Immature natural killer cell (primary cell): ENCODE results near the gene UBA52. TPM values are rescaled to one million over a fixed set of nuclear protein-coding genes. Genes with fewer than 3 reads are reported as not detected.

Experiments
- DNase-seq, 3 donors: peaks; one replicate each; pipeline ENCODE4 v3.0.0; 2022; ENCODE audit warnings: mixed read lengths in 1 of 3
- H3K27ac Mint-ChIP-seq, 6 donors: one replicate each; pipeline ENCODE4 v1.8.0; 2020; ENCODE audit warnings: mixed read lengths in 6 of 6, mild to moderate bottlenecking in 5 of 6, inconsistent platforms in 4 of 6, moderate library complexity in 3 of 6
- H3K27me3 Mint-ChIP-seq, 3 donors: one replicate each; pipeline ENCODE4 v1.8.0; 2020 to 2021; ENCODE audit warnings: low read depth in 3 of 3, mild to moderate bottlenecking in 3 of 3, mixed read lengths in 3 of 3, moderate library complexity in 3 of 3, inconsistent platforms in 1 of 3
- H3K36me3 Mint-ChIP-seq, 3 donors: one replicate each; pipeline ENCODE4 v1.8.0; 2020; ENCODE audit warnings: mixed read lengths in 3 of 3, inconsistent platforms in 2 of 3, mild to moderate bottlenecking in 2 of 3
- H3K4me1 Mint-ChIP-seq, 2 donors: one replicate each; pipeline ENCODE4 v1.8.0; 2020; ENCODE audit warnings: inconsistent platforms in 2 of 2, mild to moderate bottlenecking in 2 of 2, mixed read lengths in 2 of 2, moderate library complexity in 1 of 2
- H3K4me3 Mint-ChIP-seq, 5 donors: one replicate each; pipeline ENCODE4 v1.8.0; 2020; ENCODE audit warnings: mild to moderate bottlenecking in 5 of 5, mixed read lengths in 5 of 5, inconsistent platforms in 3 of 5, moderate library complexity in 3 of 5
- H3K9me3 Mint-ChIP-seq, 6 donors: one replicate each; pipeline ENCODE4 v1.8.0; 2020; ENCODE audit warnings: mild to moderate bottlenecking in 6 of 6, mixed read lengths in 6 of 6, inconsistent platforms in 4 of 6, moderate library complexity in 3 of 6
- polyA plus RNA-seq, 3 donors: library from polyadenylated mRNA; unstranded; fragments of 300-500 nt; fragmentation: Illumina TruSeq; gene quantifications; one replicate each; pipeline ENCODE4 v1.2.3, GENCODE V29; 2021

The UBA52 gene
- polyA plus RNA-seq, 3 donors from 2014 or later: 613 to 1,093 (median 997) TPM

GRCh38 chr19:18610245-18610555 lies 38.5 kb downstream of the UBA52 start:
- Mint-ChIP-seq H3K27me3 (peaks cover 20 to 33% (median 23%) of the 10 kb centered on the region in 3 donors), H3K4me1 (peaks cover 5 to 19% of the 10 kb centered on the region in 2 donors), H3K4me3 (no peak overlapping the region), H3K36me3 (no peaks in the 10 kb centered on the region), H3K9me3 (no peaks in the 10 kb centered on the region), H3K27ac (no peak overlapping the region)
- DNase-seq: no peak

- Mint-ChIP-seq H3K4me3 (peak overlapping the region in 3 of 5 donors; percentile 25 to 56 (median 35)), H3K27me3 (peaks cover 17 to 34% (median 22%) of the 10 kb centered on the region in 3 donors), H3K27ac (no peak overlapping the region), H3K36me3 (no peaks in the 10 kb centered on the region), H3K9me3 (no peaks in the 10 kb centered on the region), H3K4me1 (peaks cover 5 to 15% of the 10 kb centered on the region in 2 donors)
- DNase-seq: no peak
Observed at GRCh38 chr19:18610556-18611326, 39.1 kb downstream of the UBA52 start.

GRCh38 chr19:18611327-18612050 lies 39.8 kb downstream of the UBA52 start:
- Mint-ChIP-seq H3K36me3 (no peaks in the 10 kb centered on the region), H3K27ac (no peak overlapping the region), H3K9me3 (no peaks in the 10 kb centered on the region), H3K4me1 (peaks cover 5 to 15% of the 10 kb centered on the region in 2 donors), H3K4me3 (peak overlapping the region; percentile 25 to 73 (median 56)), H3K27me3 (peaks cover 17 to 41% (median 22%) of the 10 kb centered on the region in 3 donors)
- no peak for DNase-seq

- Mint-ChIP-seq H3K4me1 (peaks cover 5 to 15% of the 10 kb centered on the region in 2 donors), H3K27ac (no peak overlapping the region), H3K9me3 (no peaks in the 10 kb centered on the region), H3K36me3 (no peaks in the 10 kb centered on the region), H3K4me3 (peak overlapping the region; percentile 40 to 77 (median 69)), H3K27me3 (peaks cover 17 to 43% (median 21%) of the 10 kb centered on the region in 3 donors)
- DNase-seq: no peak
Observed at GRCh38 chr19:18612051-18612771, 40.6 kb downstream of the UBA52 start.

GRCh38 chr19:18612772-18613588 lies 41.3 kb downstream of the UBA52 start, which contains the start of gene TMEM59L:
TMEM59L (plus strand) TSS chr19:18612870; CDS start chr19:18612959, 89 bp downstream.
- H3K36me3 Mint-ChIP-seq: no peaks in the 10 kb centered on the region
- H3K27me3 Mint-ChIP-seq: peaks cover 21 to 41% (median 28%) of the 10 kb centered on the region in 3 donors
- H3K9me3 Mint-ChIP-seq: no peaks in the 10 kb centered on the region
- H3K4me3 Mint-ChIP-seq: peak within 1 kb of the TSS; percentile 40 to 77 (median 69)
- H3K4me1 Mint-ChIP-seq: peaks cover 5 to 15% of the 10 kb centered on the region in 2 donors
- peak within 1 kb of the TSS in 1 of 6 donors; percentile 35 for H3K27ac Mint-ChIP-seq
- DNase-seq: peak; percentile 34 to 40 (median 39)

GRCh38 chr19:18613589-18614234 lies 42.1 kb downstream of the UBA52 start:
- Mint-ChIP-seq H3K27ac (peak overlapping the region in 1 of 6 donors; percentile 35), H3K4me3 (peak overlapping the region in 3 of 5 donors; percentile 30 to 64 (median 58)), H3K9me3 (no peaks in the 10 kb centered on the region), H3K27me3 (peaks cover 20 to 39% (median 26%) of the 10 kb centered on the region in 3 donors), H3K36me3 (no peaks in the 10 kb centered on the region), H3K4me1 (peaks cover 5 to 15% of the 10 kb centered on the region in 2 donors)
- DNase-seq: no peak

GRCh38 chr19:18616023-18616422 lies 44.4 kb downstream of the UBA52 start:
- H3K4me1 Mint-ChIP-seq: peaks cover 3 to 14% of the 10 kb centered on the region in 2 donors
- H3K9me3 Mint-ChIP-seq: no peaks in the 10 kb centered on the region
- no peak overlapping the region for H3K27ac Mint-ChIP-seq
- DNase-seq: no peak
- no peaks in the 10 kb centered on the region for H3K36me3 Mint-ChIP-seq
- no peak overlapping the region for H3K4me3 Mint-ChIP-seq
- H3K27me3 Mint-ChIP-seq: peaks cover 13 to 29% (median 20%) of the 10 kb centered on the region in 3 donors

- no peak overlapping the region for H3K27ac Mint-ChIP-seq
- no peaks in the 10 kb centered on the region for H3K9me3 Mint-ChIP-seq
- H3K4me1 Mint-ChIP-seq: peaks cover 0 to 4% of the 10 kb centered on the region in 2 donors
- no peak overlapping the region for H3K4me3 Mint-ChIP-seq
- peaks cover 11 to 23% (median 18%) of the 10 kb centered on the region in 3 donors for H3K27me3 Mint-ChIP-seq
- no peaks in the 10 kb centered on the region for H3K36me3 Mint-ChIP-seq
- DNase-seq: no peak
Observed at GRCh38 chr19:18617562-18617961, 45.9 kb downstream of the UBA52 start.

GRCh38 chr19:18618236-18618635 lies 46.6 kb downstream of the UBA52 start:
- no peaks in the 10 kb centered on the region for H3K36me3 Mint-ChIP-seq
- no peak overlapping the region for H3K4me3 Mint-ChIP-seq
- no peak for DNase-seq
- H3K9me3 Mint-ChIP-seq: no peaks in the 10 kb centered on the region
- peaks cover 0 to 2% of the 10 kb centered on the region in 2 donors for H3K4me1 Mint-ChIP-seq
- no peak overlapping the region for H3K27ac Mint-ChIP-seq
- H3K27me3 Mint-ChIP-seq: peaks cover 11 to 20% (median 18%) of the 10 kb centered on the region in 3 donors

- Mint-ChIP-seq H3K27me3 (peaks cover 10 to 12% (median 10%) of the 10 kb centered on the region in 3 donors), H3K36me3 (no peaks in the 10 kb centered on the region), H3K27ac (no peak overlapping the region), H3K4me1 (no peaks in the 10 kb centered on the region), H3K4me3 (no peak overlapping the region), H3K9me3 (no peaks in the 10 kb centered on the region)
- no peak for DNase-seq
Observed at GRCh38 chr19:18620311-18620710, 48.7 kb downstream of the UBA52 start.

GRCh38 chr19:18620902-18621301 lies 49.2 kb downstream of the UBA52 start:
- Mint-ChIP-seq H3K27ac (no peak overlapping the region), H3K9me3 (no peaks in the 10 kb centered on the region), H3K4me1 (no peaks in the 10 kb centered on the region), H3K27me3 (peaks cover 7 to 12% (median 12%) of the 10 kb centered on the region in 3 donors), H3K36me3 (no peaks in the 10 kb centered on the region), H3K4me3 (no peak overlapping the region)
- no peak for DNase-seq

GRCh38 chr19:18626906-18627305 lies 55.2 kb downstream of the UBA52 start:
- Mint-ChIP-seq H3K36me3 (no peaks in the 10 kb centered on the region), H3K27ac (no peak overlapping the region), H3K4me3 (no peak overlapping the region), H3K4me1 (no peaks in the 10 kb centered on the region), H3K9me3 (no peaks in the 10 kb centered on the region), H3K27me3 (peaks cover 2 to 8% (median 6%) of the 10 kb centered on the region in 3 donors)
- DNase-seq: no peak
